ENCODE measurements around the gene PRKCE. TPM values are rescaled to one million over a fixed set of nuclear protein-coding genes. Genes with fewer than 3 reads are reported as not detected.

Gene PRKCE
- total and polyA plus RNA-seq, 7 donors: 3.0 to 22.8 (median 16.1) TPM

GRCh38 chr2:45860136-45861121 is 209.0 kb downstream of the PRKCE start:
- WGBS, 3 donors: 31 to 41% (median 34%) methylated on average over 8 of the region's 8 CpGs
- H3K36me3 ChIP-seq (ENCODE audit: insufficient read depth in 1 of 2, low read depth in 1 of 2): no peaks in the 10 kb centered on the region
- no peaks in the 10 kb centered on the region for H3K9me3 ChIP-seq
- TF ChIP-seq CTCF (IDR thresholded peaks at IDR 0.05): no peak
- DNase-seq (peak; percentile 39 to 70), ATAC-seq (peak in 3 of 4 donors; percentile 20 to 46 (median 40))
- no peaks in the 10 kb centered on the region for H3K27me3 ChIP-seq (ENCODE audit: insufficient read depth in 3 of 3, low read length in 2 of 3)
- intact Hi-C loops (cut with DNase I): no loop called here
- H3K27ac ChIP-seq: no peak overlapping the region
- H3K4me3 ChIP-seq: peak overlapping the region; percentile 42
- peaks cover 12% of the 10 kb centered on the region for H3K4me1 ChIP-seq

- H3K27ac ChIP-seq: no peak overlapping the region
- 46 to 95% (median 71%) methylated on average over 2 of the region's 2 CpGs for WGBS, 3 donors
- ATAC-seq: no peak
- no peaks in the 10 kb centered on the region for H3K27me3 ChIP-seq (ENCODE audit: insufficient read depth in 3 of 3, low read length in 2 of 3)
- H3K4me1 ChIP-seq: peaks cover 12% of the 10 kb centered on the region
- no peak for DNase-seq
- TF ChIP-seq CTCF (IDR thresholded peaks at IDR 0.05): no peak
- no peak overlapping the region for H3K4me3 ChIP-seq
- H3K9me3 ChIP-seq: no peaks in the 10 kb centered on the region
- intact Hi-C loops (cut with DNase I): no loop called here
- no peaks in the 10 kb centered on the region for H3K36me3 ChIP-seq (ENCODE audit: insufficient read depth in 1 of 2, low read depth in 1 of 2)
Measured at GRCh38 chr2:45862843-45863242, 211.4 kb downstream of the PRKCE start.

GRCh38 chr2:45864121-45864520 is 212.6 kb downstream of the PRKCE start:
- no peak overlapping the region for H3K27ac ChIP-seq
- no peak overlapping the region for H3K4me3 ChIP-seq
- WGBS, 3 donors: 92 to 95% (median 95%) methylated on average over 4 of the region's 4 CpGs
- intact Hi-C loops (cut with DNase I): no loop called here
- H3K9me3 ChIP-seq: no peaks in the 10 kb centered on the region
- DNase-seq: no peak
- H3K27me3 ChIP-seq (ENCODE audit: insufficient read depth in 3 of 3, low read length in 2 of 3): no peaks in the 10 kb centered on the region
- peaks cover 12% of the 10 kb centered on the region for H3K4me1 ChIP-seq
- no peak for TF ChIP-seq CTCF (IDR thresholded peaks at IDR 0.05)
- no peaks in the 10 kb centered on the region for H3K36me3 ChIP-seq (ENCODE audit: insufficient read depth in 1 of 2, low read depth in 1 of 2)
- no peak for ATAC-seq

- Histone ChIP-seq H3K27me3 (ENCODE audit: insufficient read depth in 3 of 3, low read length in 2 of 3) (no peaks in the 10 kb centered on the region), H3K36me3 (ENCODE audit: insufficient read depth in 1 of 2, low read depth in 1 of 2) (no peaks in the 10 kb centered on the region), H3K27ac (no peak overlapping the region), H3K4me1 (no peaks in the 10 kb centered on the region), H3K4me3 (no peak overlapping the region), H3K9me3 (no peaks in the 10 kb centered on the region)
- no peak for DNase-seq
- 91 to 95% (median 95%) methylated on average over 3 of the region's 3 CpGs for WGBS, 3 donors
- intact Hi-C loops (cut with DNase I): no loop called here
- no peak for TF ChIP-seq CTCF (IDR thresholded peaks at IDR 0.05)
- ATAC-seq: no peak
Measured at GRCh38 chr2:45867349-45867748, 215.9 kb downstream of the PRKCE start.

Data from psoas muscle (tissue), 8 donors.